K562 (cell line): ENCODE measurements around the gene ETHE1. TPM values are rescaled to one million over a fixed set of nuclear protein-coding genes. Genes with fewer than 3 reads are reported as not detected.

Experiments
- CBX3 ChIP-seq, 2 experiments: IDR thresholded peaks; 1 replicate in 1 of 2; 2 replicates in 1 of 2; pipeline ENCODE4 v1.6.1; 2012; ENCODE audit warnings: inconsistent platforms in 2 of 2, low read length in 2 of 2, borderline replicate concordance in 1 of 2, control low read depth in 1 of 2
- CREB1 ChIP-seq, 2 experiments: sonication (generic) in 1 of 2; formaldehyde crosslinking in 1 of 2; IDR thresholded peaks; 2 replicates each; pipeline versions ENCODE4 v1.6.1 to v1.8.0; 2012 to 2022; ENCODE audit warnings: inconsistent platforms in 1 of 2, mild to moderate bottlenecking in 1 of 2, missing genetic modification reagents in 1 of 2, moderate library complexity in 1 of 2
- CTBP1 ChIP-seq: fragments of 450-650 bp; IDR thresholded peaks from 2 replicates; pipeline ENCODE4 v1.6.1; 2016; ENCODE audit warnings: borderline replicate concordance
- EGR1 ChIP-seq: fragments of 450-650 bp; conservative IDR thresholded peaks from 2 replicates; pipeline ENCODE4 v1.6.1; 2017; ENCODE audit warnings: mild to moderate bottlenecking
- EP300 ChIP-seq: IDR thresholded peaks from 2 replicates; pipeline ENCODE4 v1.6.1; 2012; ENCODE audit warnings: low read length, improper control_type of control experiment
- FOS ChIP-seq: IDR thresholded peaks from 3 replicates; pipeline ENCODE4 v1.6.1; 2011; ENCODE audit not compliant: insufficient read length; ENCODE audit errors: extremely low read depth
- FOSL1 ChIP-seq: fragments of 200-800 bp; sonication (Bioruptor generic); conservative IDR thresholded peaks from 2 replicates; pipeline ENCODE4 v1.6.1; 2016; ENCODE audit warnings: missing genetic modification characterization, missing compliant biosample characterization
- HMG20A ChIP-seq: fragments of 450-650 bp; formaldehyde crosslinking; conservative IDR thresholded peaks from 2 replicates; pipeline ENCODE4 v1.4.0; 2020; ENCODE audit warnings: mild to moderate bottlenecking, mixed read lengths
- JUN ChIP-seq, 2 experiments: sonication (generic) in 1 of 2; formaldehyde crosslinking in 1 of 2; IDR thresholded peaks; 2 replicates each; pipeline versions ENCODE4 v1.6.1 to v1.8.0; 2012 to 2022; ENCODE audit warnings: borderline replicate concordance in 2 of 2, mild to moderate bottlenecking in 2 of 2, improper control_type of control experiment in 1 of 2, low read depth in 1 of 2, low read length in 1 of 2, missing genetic modification reagents in 1 of 2
- KDM4B ChIP-seq, 2 experiments: fragments of 450-650 bp in 1 of 2; sonication (generic) in 1 of 2; IDR thresholded peaks; 2 replicates each; pipeline ENCODE4 v1.6.1; 2016 to 2017; ENCODE audit warnings: borderline replicate concordance in 2 of 2, antibody characterized with exemption in 1 of 2, low read depth in 1 of 2, mild to moderate bottlenecking in 1 of 2
- KDM5B ChIP-seq: fragments of 200-600 bp; sonication (generic); IDR thresholded peaks from 2 replicates; pipeline ENCODE4 v1.6.1; 2012; ENCODE audit warnings: low read depth, mild to moderate bottlenecking, moderate library complexity, low read length, control low read depth, inconsistent platforms; ENCODE audit not compliant: insufficient replicate concordance
- LARP7 ChIP-seq: fragments of 450-650 bp; IDR thresholded peaks from 2 replicates; pipeline ENCODE4 v1.6.1; 2016
- MTA1 ChIP-seq: fragments of 450-650 bp; IDR thresholded peaks from 2 replicates; pipeline ENCODE4 v1.6.1; 2017; ENCODE audit warnings: borderline replicate concordance
- MTA2 ChIP-seq: fragments of 450-650 bp; IDR thresholded peaks from 2 replicates; pipeline ENCODE4 v1.6.1; 2016; ENCODE audit warnings: low read depth
- MYNN ChIP-seq, 2 experiments: sonication (generic); formaldehyde crosslinking in 1 of 2; IDR thresholded peaks; 2 replicates each; pipeline versions ENCODE4 v1.5.0 to v1.6.1; 2016 to 2020; ENCODE audit warnings: antibody characterized with exemption in 1 of 2, missing genetic modification reagents in 1 of 2
- RBM17 ChIP-seq: fragments of 200-400 bp; formaldehyde crosslinking; IDR thresholded peaks from 2 replicates; pipeline ENCODE4 v1.6.1; 2017; ENCODE audit warnings: low read depth, mild to moderate bottlenecking, low read length, borderline replicate concordance
- SAP30 ChIP-seq: fragments of 200-600 bp; sonication (generic); IDR thresholded peaks from 2 replicates; pipeline ENCODE4 v1.6.1; 2012; ENCODE audit warnings: borderline replicate concordance, low read depth, mild to moderate bottlenecking, moderate library complexity, low read length, control low read depth, inconsistent platforms; ENCODE audit not compliant: insufficient read depth, poor library complexity, severe bottlenecking
- SP2 ChIP-seq: IDR thresholded peaks from 2 replicates; pipeline ENCODE4 v1.6.1; 2011; ENCODE audit warnings: mild to moderate bottlenecking, low read depth, low read length, moderate library complexity; ENCODE audit not compliant: poor library complexity, severe bottlenecking; ENCODE audit errors: extremely low read depth
- SPI1 ChIP-seq: IDR thresholded peaks from 2 replicates; pipeline ENCODE4 v1.6.1; 2011; ENCODE audit warnings: low read depth, low read length, control low read depth, borderline replicate concordance
- ZBTB33 ChIP-seq: sonication (generic); formaldehyde crosslinking; IDR thresholded peaks from 2 replicates; pipeline ENCODE4 v1.8.1; 2023; ENCODE audit warnings: mild to moderate bottlenecking, missing genetic modification reagents
- ZNF707 ChIP-seq: fragments of 250-450 bp; sonication (Bioruptor Pico); conservative IDR thresholded peaks from 2 replicates; pipeline ENCODE4 v1.8.0; 2022; ENCODE audit warnings: inconsistent platforms, mild to moderate bottlenecking, moderate library complexity
- polyA plus RNA-seq, 8 experiments: library from polyadenylated mRNA; depleted of rRNA in 4 of 8; stranded (reverse) in 5 of 8; unstranded in 3 of 8; fragments of >200 nt; fragmentation: Nextera tagmentation in 2 of 8; fragmentation: Illumina TruSeq in 1 of 8; extraction: Ambion mirVana in 2 of 8; extraction: Trizol in 1 of 8; gene quantifications; 2 replicates each; pipeline versions ENCODE4 v1.2.1 to v1.2.3, GENCODE V29; 2011 to 2014; ENCODE audit warnings: inconsistent platforms in 1 of 8, missing spikeins in 1 of 8
- total RNA-seq, 7 experiments: library from RNA; depleted of rRNA in 6 of 7; stranded (reverse); fragments of >200 nt in 6 of 7; fragmentation: Illumina TruSeq in 2 of 7; extraction: Trizol in 2 of 7; gene quantifications; 2 replicates each; pipeline versions ENCODE4 v1.2.1 to v1.2.3, GENCODE V29; 2011 to 2021; ENCODE audit warnings: low replicate concordance in 1 of 7
- TF ChIP-seq, protein P1 (sequence below): fragments of 250-450 bp; sonication (Bioruptor Pico); IDR thresholded peaks from 2 replicates; pipeline ENCODE4 v1.4.0; 2020; ENCODE audit warnings: mild to moderate bottlenecking, moderate library complexity

The ETHE1 gene
- total and polyA plus RNA-seq, 9 of the 15 experiments (the other 6 are each of a cell fraction or from before 2014, with no cell fraction given): 2.9 to 21.0 (median 10.2) TPM

DNA sequence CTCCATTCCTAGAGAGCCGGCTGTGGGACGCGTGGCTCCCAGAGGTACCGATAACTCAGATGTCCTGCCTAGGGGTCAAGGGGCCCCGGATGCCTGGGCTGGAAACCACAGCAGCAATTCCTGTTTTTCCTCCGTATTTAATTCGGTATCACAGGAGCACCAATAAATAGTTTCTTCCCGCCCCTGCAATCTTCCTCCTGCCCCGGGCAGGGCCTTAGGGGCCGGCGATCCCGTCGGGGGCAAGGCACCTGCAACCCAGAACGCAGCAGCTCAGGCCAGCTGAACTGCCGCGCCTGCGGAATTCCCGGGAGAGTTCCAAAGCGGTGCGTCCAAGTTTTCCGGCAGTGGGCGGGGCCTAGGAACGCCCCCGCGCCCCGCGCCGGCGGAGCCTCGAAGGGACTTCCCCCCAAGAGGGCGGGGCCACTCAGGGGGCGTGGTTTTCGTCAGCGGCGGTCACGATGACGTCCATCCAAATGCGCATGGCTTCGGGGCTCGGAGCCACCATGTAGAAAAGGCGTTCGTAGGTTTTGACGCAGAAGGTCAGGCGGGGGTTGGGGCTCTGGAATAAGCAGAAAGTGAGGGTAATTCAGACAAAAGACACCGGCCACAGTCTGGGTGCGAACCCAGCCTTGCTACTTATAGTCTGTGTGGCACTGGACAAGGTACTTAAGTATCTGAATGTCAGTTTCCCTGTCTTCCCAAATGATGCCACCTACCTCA, 51.9 kb downstream of the ETHE1 start (continued):
- TF ChIP-seq, protein P1, sequence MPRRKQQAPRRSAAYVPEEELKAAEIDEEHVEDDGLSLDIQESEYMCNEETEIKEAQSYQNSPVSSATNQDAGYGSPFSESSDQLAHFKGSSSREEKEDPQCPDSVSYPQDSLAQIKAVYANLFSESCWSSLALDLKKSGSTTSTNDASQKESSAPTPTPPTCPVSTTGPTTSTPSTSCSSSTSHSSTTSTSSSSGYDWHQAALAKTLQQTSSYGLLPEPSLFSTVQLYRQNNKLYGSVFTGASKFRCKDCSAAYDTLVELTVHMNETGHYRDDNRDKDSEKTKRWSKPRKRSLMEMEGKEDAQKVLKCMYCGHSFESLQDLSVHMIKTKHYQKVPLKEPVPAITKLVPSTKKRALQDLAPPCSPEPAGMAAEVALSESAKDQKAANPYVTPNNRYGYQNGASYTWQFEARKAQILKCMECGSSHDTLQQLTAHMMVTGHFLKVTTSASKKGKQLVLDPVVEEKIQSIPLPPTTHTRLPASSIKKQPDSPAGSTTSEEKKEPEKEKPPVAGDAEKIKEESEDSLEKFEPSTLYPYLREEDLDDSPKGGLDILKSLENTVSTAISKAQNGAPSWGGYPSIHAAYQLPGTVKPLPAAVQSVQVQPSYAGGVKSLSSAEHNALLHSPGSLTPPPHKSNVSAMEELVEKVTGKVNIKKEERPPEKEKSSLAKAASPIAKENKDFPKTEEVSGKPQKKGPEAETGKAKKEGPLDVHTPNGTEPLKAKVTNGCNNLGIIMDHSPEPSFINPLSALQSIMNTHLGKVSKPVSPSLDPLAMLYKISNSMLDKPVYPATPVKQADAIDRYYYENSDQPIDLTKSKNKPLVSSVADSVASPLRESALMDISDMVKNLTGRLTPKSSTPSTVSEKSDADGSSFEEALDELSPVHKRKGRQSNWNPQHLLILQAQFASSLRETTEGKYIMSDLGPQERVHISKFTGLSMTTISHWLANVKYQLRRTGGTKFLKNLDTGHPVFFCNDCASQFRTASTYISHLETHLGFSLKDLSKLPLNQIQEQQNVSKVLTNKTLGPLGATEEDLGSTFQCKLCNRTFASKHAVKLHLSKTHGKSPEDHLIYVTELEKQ: no peak
- TF ChIP-seq EGR1: peak; percentile 99
- peak; percentile 87 for TF ChIP-seq SPI1
- TF ChIP-seq RBM17: no peak
- peak; percentile 96 for TF ChIP-seq CREB1 (IDR thresholded peaks at IDR 0.05)
- peak; percentile 89 for TF ChIP-seq CREB1 (CRISPR knock-in tag; IDR thresholded peaks at IDR 0.05)
- TF ChIP-seq EP300: peak; percentile 4; the same call in 1 of the 2 replicates
- no peak for TF ChIP-seq FOS
- peak; percentile 83 for TF ChIP-seq KDM5B
- no peak for TF ChIP-seq LARP7
- peak; percentile 46; the same call in 1 of the 2 replicates for TF ChIP-seq CTBP1
- no peak for TF ChIP-seq MTA2
- no peak for TF ChIP-seq MYNN (IDR thresholded peaks at IDR 0.05)
- TF ChIP-seq MYNN (CRISPR knock-in tag; IDR thresholded peaks at IDR 0.05): no peak
- no peak for TF ChIP-seq SAP30
- no peak for TF ChIP-seq ZNF707 (CRISPR knock-in tag)
- no peak for TF ChIP-seq SP2
- TF ChIP-seq FOSL1 (tag): peak; percentile 30; the same call in 1 of the 2 replicates
- 0 out of 2 replicates have a peak, but pooled peaks have one; percentile 48 for TF ChIP-seq MTA1
- peak; percentile 47; the same call in 1 of the 2 replicates for TF ChIP-seq JUN (IDR thresholded peaks at IDR 0.05; ENCODE audit: borderline replicate concordance, low read depth, low read length)
- TF ChIP-seq JUN (CRISPR knock-in tag; IDR thresholded peaks at IDR 0.05; ENCODE audit: borderline replicate concordance): no peak
- peak in 1 of 2 experiments; percentile 47; a peak in 1 of 3 replicates for TF ChIP-seq CBX3 (IDR thresholded peaks at IDR 0.05; ENCODE audit: borderline replicate concordance in 1 of 2, low read length in 2 of 2)
- no peak for TF ChIP-seq KDM4B (IDR thresholded peaks at IDR 0.05; ENCODE audit: borderline replicate concordance in 2 of 2, low read depth in 1 of 2)
- no peak for TF ChIP-seq HMG20A (CRISPR knock-in tag)
- no peak for TF ChIP-seq ZBTB33
